GM19238 (cell line): Measurements from ENCODE around the gene NTF4.
"Not testable (repeated sequence)": the region's sequence is repeated elsewhere in the genome, so short reads cannot be mapped to it uniquely, and the experiment has no call there.

Experiments
- DNase-seq: peaks from one replicate; pipeline ENCODE4 v3.0.0; 2011; ENCODE audit warnings: low spot score; ENCODE audit not compliant: insufficient read length

NTF4 gene

GRCh38 chr19:49091391-49092038 lies 26.9 kb upstream of the NTF4 start:
- DNase-seq = no peak

DNA sequence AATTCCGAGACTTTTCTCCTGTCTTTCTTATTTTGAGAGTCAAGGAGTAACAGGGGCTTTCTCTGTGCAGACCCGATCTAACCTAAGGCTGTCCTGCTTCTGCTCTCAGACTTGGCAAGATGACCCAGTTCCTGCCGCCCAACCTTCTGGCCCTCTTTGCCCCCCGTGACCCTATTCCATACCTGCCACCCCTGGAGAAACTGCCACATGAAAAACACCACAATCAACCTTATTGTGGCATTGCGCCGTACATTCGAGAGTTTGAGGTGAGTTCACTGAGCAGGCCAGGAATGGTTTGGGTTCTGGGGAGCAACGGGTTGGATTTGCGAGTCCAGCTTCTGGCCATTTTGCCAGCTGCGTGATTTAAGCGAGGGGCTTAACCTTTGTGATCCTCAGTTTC lies 21.7 kb upstream of the NTF4 start:
- DNase-seq = no peak

- DNase-seq = no peak
Measured at GRCh38 chr19:49085868-49086232, 21.2 kb upstream of the NTF4 start.

GRCh38 chr19:49085020-49085867 lies 20.6 kb upstream of the NTF4 start, which contains the start of gene SNRNP70:
SNRNP70 (plus strand) TSS chr19:49085451; CDS start chr19:49086415, 964 bp downstream.
- peak; percentile 98 for DNase-seq

- no peak for DNase-seq
Measured at GRCh38 chr19:49084206-49085019, 19.8 kb upstream of the NTF4 start.

- DNase-seq = no peak
Measured at GRCh38 chr19:49081273-49081672, 16.7 kb upstream of the NTF4 start.

GRCh38 chr19:49080392-49080791 lies 15.8 kb upstream of the NTF4 start:
- DNase-seq = no peak

DNA sequence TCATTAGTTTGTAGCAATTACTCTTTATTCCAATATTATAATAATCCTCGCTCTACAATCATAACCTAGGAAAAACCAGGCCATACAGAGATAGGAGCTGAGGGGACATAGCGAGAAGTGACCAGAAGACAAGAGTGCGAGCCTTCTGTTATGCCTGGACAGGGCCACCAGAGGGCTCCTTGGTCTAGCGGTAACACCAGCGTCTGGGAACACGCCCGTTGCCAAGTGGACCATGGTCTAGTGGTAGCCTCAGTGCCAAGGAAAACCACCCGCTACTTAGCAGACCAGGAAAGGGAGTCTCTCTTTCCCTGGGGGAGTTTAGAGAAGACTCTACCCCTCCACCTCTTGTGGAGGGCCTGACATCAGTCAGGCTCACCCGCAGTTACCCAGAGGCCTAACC lies 10.3 kb upstream of the NTF4 start:
- not testable (repeated sequence) for DNase-seq

DNA sequence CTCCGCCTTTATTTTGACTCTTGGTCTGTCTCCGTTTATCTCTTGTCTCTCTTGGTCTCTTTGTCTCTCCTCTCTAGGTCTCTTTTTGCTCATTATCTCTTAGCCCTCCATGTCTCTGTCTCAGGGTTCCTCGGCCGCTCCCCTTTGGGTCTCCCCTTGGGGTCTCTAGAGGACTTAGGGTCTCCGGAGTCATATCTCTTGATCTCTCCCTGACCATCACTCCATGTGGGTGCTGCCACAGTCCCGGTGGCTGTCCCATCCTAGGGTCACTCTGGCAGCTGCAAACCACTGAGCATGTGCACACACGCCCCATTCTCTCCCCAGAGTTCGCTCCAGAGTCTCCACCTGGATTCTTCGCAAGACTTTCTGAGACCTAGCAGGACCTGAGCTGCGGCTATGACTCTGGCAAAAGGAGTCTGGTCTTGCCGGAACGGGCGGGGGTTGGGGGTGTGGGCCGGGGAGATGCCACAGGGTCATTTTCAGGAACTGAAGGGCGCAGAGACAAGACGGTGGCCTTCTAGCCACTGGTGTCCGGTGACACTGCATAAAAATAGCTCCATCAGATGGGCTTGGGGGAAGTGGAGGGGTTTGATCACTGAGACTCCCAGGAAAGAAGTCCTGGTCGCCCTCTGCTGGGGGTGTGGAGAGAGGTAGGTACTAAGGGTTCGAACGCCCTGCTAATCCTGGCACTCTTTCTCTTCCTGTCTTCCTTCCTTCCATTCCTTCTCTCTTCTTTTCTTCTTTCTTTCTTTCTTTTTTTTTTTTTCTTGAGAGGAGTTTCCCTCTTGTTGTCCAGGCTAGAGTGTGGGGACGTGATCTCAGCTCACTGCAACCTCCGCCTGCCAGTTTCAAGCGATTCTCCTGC lies 9.1 kb upstream of the NTF4 start:
- DNase-seq = no peak

DNA sequence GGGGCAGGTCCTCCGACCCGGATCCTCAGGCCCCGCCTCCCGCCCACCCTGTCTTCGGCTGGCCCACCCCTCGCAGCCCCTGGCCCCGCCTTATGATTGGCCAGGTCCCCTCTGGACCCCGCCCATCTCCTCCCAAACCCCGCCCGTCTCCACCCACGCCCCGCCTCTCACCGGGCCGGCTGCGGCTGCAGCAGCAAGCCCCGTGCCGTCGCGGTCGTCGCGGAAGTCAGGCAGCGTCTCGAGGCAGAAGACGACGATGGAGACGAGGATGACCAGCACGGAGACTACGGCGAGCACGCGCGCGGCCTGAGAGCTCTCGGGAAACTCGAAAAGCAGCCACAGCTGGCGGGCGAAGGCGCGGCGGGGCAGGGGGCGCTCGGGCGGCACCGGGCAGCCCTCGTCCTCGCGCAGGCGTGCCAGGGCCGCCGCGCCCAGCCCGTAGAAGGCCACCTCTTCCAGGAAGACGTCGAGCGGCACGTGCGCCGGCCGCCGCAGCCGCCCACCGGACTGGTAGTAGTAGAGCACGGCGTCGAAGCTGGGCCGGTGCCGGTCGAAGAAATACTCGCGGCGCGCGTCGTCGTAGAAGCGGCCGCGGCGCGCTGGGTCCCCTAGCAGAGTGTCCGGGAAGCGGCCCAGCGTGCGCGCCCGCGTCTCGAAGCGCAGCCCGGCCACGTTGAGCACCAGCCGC lies 7.4 kb upstream of the NTF4 start:
- DNase-seq = no peak

- DNase-seq = no peak
Measured at GRCh38 chr19:49070416-49070815, 5.8 kb upstream of the NTF4 start.

DNA sequence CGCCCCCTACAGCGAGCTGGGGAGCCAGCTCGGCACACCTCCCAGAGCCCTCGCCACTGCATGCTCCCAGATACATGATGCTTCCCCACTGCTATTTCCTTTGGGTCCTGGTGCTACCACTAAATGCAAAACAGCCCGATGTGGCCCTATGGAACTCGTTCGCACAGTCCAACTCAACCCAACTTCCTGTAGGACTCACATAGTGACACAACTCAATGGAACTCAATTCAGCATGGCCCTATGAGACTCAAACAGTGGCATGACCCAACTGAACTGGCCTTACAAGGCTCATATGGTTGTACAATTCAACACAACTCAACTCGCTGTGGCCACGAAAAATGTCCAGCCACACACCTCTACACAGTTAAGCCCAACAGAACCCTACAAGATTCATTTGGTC lies 4.4 kb upstream of the NTF4 start:
- no peak for DNase-seq

- DNase-seq = no peak
Measured at GRCh38 chr19:49067554-49067953, 2.9 kb upstream of the NTF4 start.

- no peak for DNase-seq
Measured at GRCh38 chr19:49065905-49066512, 1.4 kb upstream of the NTF4 start.

DNA sequence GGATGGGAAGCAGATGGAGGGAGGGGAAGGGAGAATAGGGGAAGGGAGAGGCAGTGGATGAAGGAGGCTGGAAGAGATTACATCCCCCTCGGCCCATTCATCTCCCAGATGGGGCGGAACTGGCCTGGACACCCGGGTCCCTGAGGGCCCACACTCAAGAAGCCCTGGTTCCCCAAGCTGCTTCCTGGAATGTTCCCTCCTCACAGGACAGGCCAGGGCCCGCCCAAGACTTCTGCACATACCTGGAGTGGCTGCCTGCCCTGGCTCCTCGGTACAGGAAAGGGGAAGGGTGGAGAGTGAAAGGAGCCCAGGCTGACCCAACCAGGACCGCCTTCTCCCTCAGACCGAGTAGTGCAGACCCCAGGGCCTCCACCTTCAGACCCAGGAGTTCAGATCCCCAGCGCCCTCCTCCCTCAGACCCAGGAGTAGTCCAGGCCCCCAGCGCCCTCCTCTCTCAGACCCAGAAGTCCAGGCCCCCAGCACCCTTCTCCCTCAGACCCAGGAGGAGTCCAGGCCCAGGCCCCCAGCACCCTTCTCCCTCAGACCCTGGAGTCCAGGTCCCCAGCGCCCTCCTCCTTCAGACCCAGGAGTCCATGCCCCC lies 489 bp downstream of the NTF4 start:
- no peak for DNase-seq

DNA sequence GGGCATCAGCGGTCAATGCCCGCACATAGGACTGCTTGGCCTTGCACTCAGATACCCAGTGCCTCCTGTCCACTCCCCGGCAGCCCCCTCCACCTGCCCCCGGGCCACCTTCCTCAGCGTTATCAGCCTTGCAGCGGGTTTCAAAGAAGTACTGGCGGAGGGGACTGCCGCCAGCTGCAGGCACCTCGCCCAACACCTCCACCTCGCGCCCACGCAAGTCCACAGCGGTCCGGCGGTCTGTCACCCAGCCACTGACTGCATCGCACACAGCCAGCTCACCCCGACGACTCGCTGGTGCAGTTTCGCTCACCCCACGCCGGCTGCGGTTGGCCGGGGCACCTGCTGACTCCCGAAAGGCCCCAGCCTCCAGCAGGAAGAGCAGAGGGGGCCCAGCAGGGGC lies 3.2 kb downstream of the NTF4 start:
- no peak for DNase-seq

DNA sequence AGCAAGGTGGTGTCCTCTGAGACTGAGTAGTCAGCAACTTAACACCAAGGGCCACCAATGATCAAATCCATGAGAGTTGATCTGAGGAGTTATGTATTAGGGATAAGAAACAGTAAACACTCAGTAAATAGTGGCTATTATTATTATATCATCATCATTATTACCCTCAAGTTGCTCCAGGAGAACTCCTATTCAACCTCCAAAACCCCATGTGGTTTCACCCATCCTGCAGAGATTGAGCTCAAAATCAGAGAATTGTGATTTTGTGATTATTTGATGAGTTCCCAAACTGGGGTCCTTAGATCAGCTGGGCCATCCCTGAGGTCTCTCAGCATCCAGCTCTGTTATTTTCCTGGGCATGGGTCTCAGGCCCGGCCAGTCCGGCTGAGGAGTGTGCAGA lies 3.6 kb downstream of the NTF4 start:
- DNase-seq = no peak

DNA sequence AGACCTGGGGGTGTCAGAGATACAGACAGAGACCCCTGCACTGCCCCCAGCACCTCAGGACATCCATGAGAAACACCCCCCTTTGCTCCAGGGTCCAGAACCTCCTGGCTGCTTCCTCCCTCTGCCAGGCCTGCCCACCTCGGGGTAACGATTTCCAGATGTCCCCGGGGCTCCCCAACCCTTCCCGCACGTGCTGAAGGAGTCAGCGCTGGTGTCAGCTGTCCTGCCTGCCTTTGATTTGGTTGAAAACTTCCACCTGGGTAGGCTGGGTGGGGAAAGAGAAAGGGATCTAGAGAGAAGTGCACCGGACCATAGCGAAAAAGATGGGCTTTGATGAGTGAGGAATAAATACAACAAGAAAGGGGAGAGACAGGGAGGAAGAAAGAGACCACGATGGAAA lies 5.6 kb downstream of the NTF4 start:
- DNase-seq = no peak

- DNase-seq = no peak
Measured at GRCh38 chr19:49058562-49058961, 6.1 kb downstream of the NTF4 start.
